HCT116 (cell line): ENCODE measurements around the gene FA2H. TPM values are rescaled to one million over a fixed set of nuclear protein-coding genes. Genes with fewer than 3 reads are reported as not detected.

ENCODE experiments used
- ATAC-seq: fragments of 200-7000 bp; cut with Tn5 transposase; 2 replicates; pipeline ENCODE4 v1.9.1; 2020; ENCODE audit warnings: mild to moderate bottlenecking, moderate library complexity
- BruUV-seq: library from RNA; stranded (reverse); fragments of 400-500 nt; replicated peaks from 2 replicates; lab custom pipeline; 2021; lab: Mats Ljungman, UMichigan
- CTCF ChIA-PET: fragments of 300-600 bp; sonication (Branson Sonifier 250); formaldehyde crosslinking; loops from one replicate; lab custom pipeline; 2021; ENCODE audit warnings: antibody characterized with exemption; lab: Charles Lee
- POLR2A ChIA-PET: fragments of 300-600, 350-600 bp; sonication (Branson Sonifier 250); formaldehyde crosslinking; loops from one replicate; lab custom pipeline; 2021; ENCODE audit warnings: antibody characterized with exemption; lab: Charles Lee
- RAD21 ChIA-PET, 2 experiments: fragments of 300-600 bp; sonication (Branson Sonifier 250); formaldehyde crosslinking; loops; one replicate each; lab custom pipeline; 2023; ENCODE audit warnings: low total read pairs in 2 of 2; ENCODE audit not compliant: uncharacterized antibody in 2 of 2, unreplicated experiment in 2 of 2, low non-redundant PET in 1 of 2; lab: Charles Lee
- DNase-seq: peaks from one replicate; pipeline ENCODE4 v3.0.0-alpha.2; 2010; ENCODE audit warnings: low read depth, low spot score
- H2AFZ ChIP-seq: fragments of 200-600 bp; shearing (Covaris generic), sonication (generic); 2 replicates; pipeline ENCODE4 v1.6.1; 2017; ENCODE audit warnings: low read depth, mixed run types, mixed read lengths, antibody characterized with exemption, low read length; ENCODE audit not compliant: poor library complexity, severe bottlenecking
- H3K27ac ChIP-seq: 2 replicates; pipeline ENCODE4 v1.5.1; 2012; ENCODE audit warnings: low read depth, low read length
- H3K27me3 ChIP-seq: fragments of 200-600 bp; sonication (generic); 2 replicates; pipeline ENCODE4 v1.6.1; 2016; ENCODE audit warnings: mixed run types, low read length, mixed read lengths; ENCODE audit not compliant: insufficient read depth
- H3K36me3 ChIP-seq, 2 experiments: fragments of 200-500 bp in 1 of 2; fragments of 200-600 bp in 1 of 2; sonication (Bioruptor generic) in 1 of 2; sonication (generic) in 1 of 2; 2 replicates each; pipeline versions ENCODE4 v1.5.1 to v1.6.1; 2014 to 2016; ENCODE audit warnings: low read length in 2 of 2, inconsistent platforms in 1 of 2, mixed read lengths in 1 of 2, mixed run types in 1 of 2; ENCODE audit not compliant: insufficient read depth in 2 of 2, control insufficient read depth in 1 of 2
- H3K4me1 ChIP-seq, 2 experiments: fragments of 200-600 bp in 1 of 2; sonication (generic) in 1 of 2; 2 replicates each; pipeline versions ENCODE4 v1.5.1 to v1.6.1; 2012 to 2017; ENCODE audit warnings: low read length in 2 of 2, inconsistent platforms in 1 of 2, mild to moderate bottlenecking in 1 of 2, mixed read lengths in 1 of 2, mixed run types in 1 of 2, moderate library complexity in 1 of 2; ENCODE audit not compliant: insufficient read depth in 2 of 2, control insufficient read depth in 1 of 2
- H3K4me2 ChIP-seq: fragments of 200-600 bp; sonication (generic); 2 replicates; pipeline ENCODE4 v1.6.1; 2017; ENCODE audit warnings: mixed run types, low read length, mixed read lengths
- H3K4me3 ChIP-seq, 2 experiments: fragments of 200-600 bp in 1 of 2; sonication (generic) in 1 of 2; replicated peaks in 1 of 2; 2 replicates each; pipeline ENCODE4 v1.5.1; 2011 to 2016; ENCODE audit warnings: low read length in 2 of 2, control low read depth in 1 of 2, low read depth in 1 of 2, mild to moderate bottlenecking in 1 of 2, mixed read lengths in 1 of 2, mixed run types in 1 of 2
- H3K79me2 ChIP-seq: fragments of 200-600 bp; sonication (generic); 2 replicates; pipeline ENCODE4 v1.6.1; 2017; ENCODE audit warnings: mild to moderate bottlenecking, mixed run types, low read length, moderate library complexity, mixed read lengths; ENCODE audit not compliant: insufficient read depth
- H3K9ac ChIP-seq: fragments of 200-600 bp; sonication (generic); 2 replicates; pipeline ENCODE4 v1.6.1; 2016; ENCODE audit warnings: low read length, mixed read lengths
- H3K9me2 ChIP-seq: fragments of 200-600 bp; sonication (generic), shearing (Covaris generic); 2 replicates; pipeline ENCODE4 v1.6.1; 2017; ENCODE audit warnings: mixed run types, mild to moderate bottlenecking, moderate library complexity; ENCODE audit not compliant: insufficient read depth
- H3K9me3 ChIP-seq, 2 experiments: fragments of 200-500 bp in 1 of 2; fragments of 200-600 bp in 1 of 2; sonication (Bioruptor generic) in 1 of 2; sonication (generic) in 1 of 2; 2 replicates each; pipeline ENCODE4 v1.6.1; 2014 to 2017; ENCODE audit warnings: low read length in 2 of 2, mixed read lengths in 2 of 2, inconsistent platforms in 1 of 2, low read depth in 1 of 2, mild to moderate bottlenecking in 1 of 2, mixed run types in 1 of 2, moderate library complexity in 1 of 2; ENCODE audit not compliant: control insufficient read depth in 1 of 2, insufficient read depth in 1 of 2
- H4K20me1 ChIP-seq: fragments of 200-600 bp; sonication (generic), shearing (Covaris generic); 2 replicates; pipeline ENCODE4 v1.6.1; 2017; ENCODE audit warnings: mixed run types, mild to moderate bottlenecking, moderate library complexity; ENCODE audit not compliant: insufficient read depth
- CBX3 ChIP-seq: IDR thresholded peaks from 2 replicates; pipeline ENCODE4 v1.6.1; 2012; ENCODE audit warnings: low read depth
- CTCF ChIP-seq, 3 experiments: fragments of 200-600 bp in 1 of 3; sonication (generic) in 1 of 3; IDR thresholded peaks in 2 of 3; conservative IDR thresholded peaks in 1 of 3; 2 replicates each; pipeline ENCODE4 v1.5.1; 2012 to 2017; ENCODE audit warnings: low read depth in 2 of 3, low read length in 2 of 3, antibody characterized with exemption in 1 of 3, borderline replicate concordance in 1 of 3, control low read depth in 1 of 3, mild to moderate bottlenecking in 1 of 3, mixed read lengths in 1 of 3, mixed run types in 1 of 3, moderate library complexity in 1 of 3; ENCODE audit not compliant: insufficient read depth in 1 of 3
- EGR1 ChIP-seq: IDR thresholded peaks from 2 replicates; pipeline ENCODE4 v1.6.1; 2012; ENCODE audit warnings: low read depth
- EZH2phosphoT487 ChIP-seq: fragments of 200-600 bp; IDR thresholded peaks from 2 replicates; pipeline ENCODE4 v1.6.1; 2018; ENCODE audit warnings: antibody characterized with exemption, borderline replicate concordance
- JUND ChIP-seq: IDR thresholded peaks from 2 replicates; pipeline ENCODE4 v1.6.1; 2012
- MAX ChIP-seq: IDR thresholded peaks from 2 replicates; pipeline ENCODE4 v1.6.1; 2012
- POLR2A ChIP-seq: IDR thresholded peaks from 2 replicates; pipeline ENCODE4 v1.7.0; 2011; ENCODE audit warnings: borderline replicate concordance; ENCODE audit not compliant: insufficient read depth, insufficient read length; ENCODE audit errors: extremely low read depth
- POLR2AphosphoS5 ChIP-seq: IDR thresholded peaks from 2 replicates; pipeline ENCODE4 v1.6.1; 2011; ENCODE audit warnings: mild to moderate bottlenecking, low read depth, low read length, moderate library complexity
- RAD21 ChIP-seq: IDR thresholded peaks from 2 replicates; pipeline ENCODE4 v1.6.1; 2012; ENCODE audit warnings: low read depth, mild to moderate bottlenecking
- SIN3A ChIP-seq: IDR thresholded peaks from 2 replicates; pipeline ENCODE4 v1.6.1; 2012; ENCODE audit warnings: low read depth
- SP1 ChIP-seq: IDR thresholded peaks from 2 replicates; pipeline ENCODE4 v1.6.1; 2012; ENCODE audit warnings: low read depth
- SRF ChIP-seq: IDR thresholded peaks from 2 replicates; pipeline ENCODE4 v1.6.1; 2012; ENCODE audit warnings: low read depth
- TCF7L2 ChIP-seq: IDR thresholded peaks from 2 replicates; pipeline ENCODE4 v1.7.0; 2011; ENCODE audit warnings: borderline replicate concordance, inconsistent platforms; ENCODE audit not compliant: insufficient read depth, insufficient read length; ENCODE audit errors: extremely low read depth
- ZFX ChIP-seq: fragments of 450-650 bp; IDR thresholded peaks from 2 replicates; pipeline ENCODE4 v1.6.1; 2017
- intact Hi-C: fragments of 100-400 bp; cut with micrococcal nuclease; formaldehyde crosslinking; loops from 2 replicates; pipeline ENCODE4 v1.10.0; 2022
- total RNA-seq: library from RNA; stranded (reverse); gene quantifications from one replicate; pipeline ENCODE4 v1.2.1, GENCODE V29; 2021; ENCODE audit not compliant: unreplicated experiment

Gene FA2H
- total RNA-seq, 1 experiment from 2014 or later, result 11.1 TPM

GRCh38 chr16:74747716-74748615 lies 26.7 kb downstream of the FA2H start:
- RAD21 ChIA-PET, result no interaction called here
- no TSS peak for BruUV-seq
- no peaks in the 10 kb centered on the region for H3K27me3 ChIP-seq
- intact Hi-C loops, result no loop called here
- H2AFZ ChIP-seq, result no peak overlapping the region
- TF ChIP-seq POLR2AphosphoS5, result no peak
- TF ChIP-seq EGR1, result no peak
- TF ChIP-seq SIN3A, result no peak
- TF ChIP-seq EZH2phosphoT487, result no peak
- no peak for TF ChIP-seq SP1
- TF ChIP-seq, all 23 proteins: peak for 0
- Histone ChIP-seq H3K9me3 (no peaks in the 10 kb centered on the region), H3K27ac (no peak overlapping the region), H3K9me2 (no peaks in the 10 kb centered on the region), H4K20me1 (no peaks in the 10 kb centered on the region), H3K4me2 (no peak overlapping the region), H3K36me3 (no peaks in the 10 kb centered on the region), H3K79me2 (no peaks in the 10 kb centered on the region), H3K4me3 (no peak overlapping the region), H3K4me1 (peaks cover 12 to 31% of the 10 kb centered on the region in 2 experiments), H3K9ac (no peak overlapping the region)
- DNase-seq (no peak), ATAC-seq (no peak)
- ChIA-PET POLR2A (no interaction called here), CTCF (no interaction called here)

GRCh38 chr16:74745926-74746325 lies 28.7 kb downstream of the FA2H start:
- no peak overlapping the region for H3K9ac ChIP-seq
- no peaks in the 10 kb centered on the region for H3K9me2 ChIP-seq
- no TSS peak for BruUV-seq
- CTCF ChIA-PET, result no interaction called here
- DNase-seq (no peak), ATAC-seq (no peak)
- no peaks in the 10 kb centered on the region for H3K79me2 ChIP-seq
- RAD21 ChIA-PET, result no interaction called here
- H4K20me1 ChIP-seq, result no peaks in the 10 kb centered on the region
- TF ChIP-seq CBX3, result no peak
- no peak for TF ChIP-seq RAD21
- TF ChIP-seq CTCF (IDR thresholded peaks at IDR 0.05 in 2 of 3, conservative IDR thresholded peaks at IDR 0.05 in 1 of 3; ENCODE audit: borderline replicate concordance in 1 of 3, insufficient read depth in 1 of 3, low read depth in 2 of 3, low read length in 2 of 3), result no peak
- no peak for TF ChIP-seq ZFX
- no peak for TF ChIP-seq SRF
- no peak for TF ChIP-seq JUND
- no peak for TF ChIP-seq MAX
- TF ChIP-seq TCF7L2, result no peak
- no peak for TF ChIP-seq POLR2A
- TF ChIP-seq, all 23 proteins: peak for 0
- Histone ChIP-seq H3K27ac (no peak overlapping the region), H3K36me3 (no peaks in the 10 kb centered on the region), H3K4me3 (no peak overlapping the region), H2AFZ (no peak overlapping the region), H3K4me2 (peak overlapping the region; percentile 7; the same call in 1 of the 2 replicates), H3K4me1 (peaks cover 31 to 50% of the 10 kb centered on the region in 2 experiments), H3K27me3 (no peaks in the 10 kb centered on the region), H3K9me3 (no peaks in the 10 kb centered on the region)
- intact Hi-C loops, result no loop called here
- POLR2A ChIA-PET, result no interaction called here
